Measurements from ENCODE around the gene ITIH3. TPM values are rescaled to one million over a fixed set of nuclear protein-coding genes. Genes with fewer than 3 reads are reported as not detected.

ITIH3 gene
- total RNA-seq, 1 donor from 2014 or later: not detected

DNA sequence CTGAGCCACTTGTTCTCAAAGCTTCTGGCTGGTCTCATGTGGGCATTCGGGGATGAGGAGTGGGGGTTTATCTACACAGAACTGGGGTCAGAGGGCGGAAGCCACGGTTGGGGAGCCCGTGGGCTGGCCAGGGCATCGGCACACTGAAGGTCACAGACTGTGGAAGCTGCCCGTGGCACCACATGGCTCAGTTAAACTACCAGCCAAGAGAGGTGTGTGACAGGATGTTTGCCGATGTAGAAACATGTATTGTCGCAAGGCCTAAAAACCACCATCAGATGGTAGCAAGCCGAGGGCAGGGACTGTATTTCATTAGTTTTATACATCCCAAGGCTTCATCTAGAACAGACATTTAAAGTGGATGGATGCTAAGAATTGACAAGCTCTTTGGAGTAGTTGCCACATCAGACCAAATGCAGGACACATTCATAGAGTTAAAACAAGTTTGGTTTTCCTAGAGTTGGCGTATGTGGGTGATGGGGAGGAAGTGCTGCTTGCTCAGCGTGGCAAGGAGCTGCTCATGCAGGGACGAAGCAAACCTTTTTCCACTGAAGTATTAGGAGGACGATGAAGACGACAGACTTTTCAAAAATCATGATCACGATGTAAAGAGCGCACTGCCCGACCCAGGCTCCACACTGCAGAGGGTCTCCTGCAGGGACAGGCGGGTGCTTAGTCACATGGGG, 49.8 kb downstream of the ITIH3 start:
- H3K4me3 ChIP-seq (ENCODE audit: low read depth, low read length): no peak overlapping the region
- no peak for DNase-seq (ENCODE audit: low read depth)
- TF ChIP-seq, protein P1, sequence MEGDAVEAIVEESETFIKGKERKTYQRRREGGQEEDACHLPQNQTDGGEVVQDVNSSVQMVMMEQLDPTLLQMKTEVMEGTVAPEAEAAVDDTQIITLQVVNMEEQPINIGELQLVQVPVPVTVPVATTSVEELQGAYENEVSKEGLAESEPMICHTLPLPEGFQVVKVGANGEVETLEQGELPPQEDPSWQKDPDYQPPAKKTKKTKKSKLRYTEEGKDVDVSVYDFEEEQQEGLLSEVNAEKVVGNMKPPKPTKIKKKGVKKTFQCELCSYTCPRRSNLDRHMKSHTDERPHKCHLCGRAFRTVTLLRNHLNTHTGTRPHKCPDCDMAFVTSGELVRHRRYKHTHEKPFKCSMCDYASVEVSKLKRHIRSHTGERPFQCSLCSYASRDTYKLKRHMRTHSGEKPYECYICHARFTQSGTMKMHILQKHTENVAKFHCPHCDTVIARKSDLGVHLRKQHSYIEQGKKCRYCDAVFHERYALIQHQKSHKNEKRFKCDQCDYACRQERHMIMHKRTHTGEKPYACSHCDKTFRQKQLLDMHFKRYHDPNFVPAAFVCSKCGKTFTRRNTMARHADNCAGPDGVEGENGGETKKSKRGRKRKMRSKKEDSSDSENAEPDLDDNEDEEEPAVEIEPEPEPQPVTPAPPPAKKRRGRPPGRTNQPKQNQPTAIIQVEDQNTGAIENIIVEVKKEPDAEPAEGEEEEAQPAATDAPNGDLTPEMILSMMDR (conservative IDR thresholded peaks at IDR 0.05; ENCODE audit: low read depth, low read length): no peak

DNA sequence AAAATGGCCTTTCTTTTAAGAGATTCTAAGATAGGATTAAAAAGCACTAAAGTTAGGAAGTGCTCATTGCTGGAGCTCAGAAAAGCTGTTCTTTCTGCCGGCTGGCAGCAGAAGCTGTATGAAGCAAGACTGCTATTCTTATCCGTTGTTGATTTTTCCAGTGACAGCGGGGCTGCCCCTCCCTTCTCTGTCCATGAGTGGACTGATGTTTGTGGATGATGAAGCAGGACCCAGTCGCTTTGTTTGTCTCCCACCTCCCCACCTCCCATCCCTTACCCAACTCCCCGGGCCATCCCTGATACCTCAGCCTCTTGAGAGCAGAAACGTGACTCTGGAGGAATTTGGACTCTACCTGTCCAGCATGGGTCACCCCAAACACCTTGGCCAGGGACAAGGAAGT, 50.6 kb downstream of the ITIH3 start:
- no peak for DNase-seq (ENCODE audit: low read depth)
- TF ChIP-seq, protein P1 (conservative IDR thresholded peaks at IDR 0.05; ENCODE audit: low read depth, low read length): no peak
- no peak overlapping the region for H3K4me3 ChIP-seq (ENCODE audit: low read depth, low read length)

DNA sequence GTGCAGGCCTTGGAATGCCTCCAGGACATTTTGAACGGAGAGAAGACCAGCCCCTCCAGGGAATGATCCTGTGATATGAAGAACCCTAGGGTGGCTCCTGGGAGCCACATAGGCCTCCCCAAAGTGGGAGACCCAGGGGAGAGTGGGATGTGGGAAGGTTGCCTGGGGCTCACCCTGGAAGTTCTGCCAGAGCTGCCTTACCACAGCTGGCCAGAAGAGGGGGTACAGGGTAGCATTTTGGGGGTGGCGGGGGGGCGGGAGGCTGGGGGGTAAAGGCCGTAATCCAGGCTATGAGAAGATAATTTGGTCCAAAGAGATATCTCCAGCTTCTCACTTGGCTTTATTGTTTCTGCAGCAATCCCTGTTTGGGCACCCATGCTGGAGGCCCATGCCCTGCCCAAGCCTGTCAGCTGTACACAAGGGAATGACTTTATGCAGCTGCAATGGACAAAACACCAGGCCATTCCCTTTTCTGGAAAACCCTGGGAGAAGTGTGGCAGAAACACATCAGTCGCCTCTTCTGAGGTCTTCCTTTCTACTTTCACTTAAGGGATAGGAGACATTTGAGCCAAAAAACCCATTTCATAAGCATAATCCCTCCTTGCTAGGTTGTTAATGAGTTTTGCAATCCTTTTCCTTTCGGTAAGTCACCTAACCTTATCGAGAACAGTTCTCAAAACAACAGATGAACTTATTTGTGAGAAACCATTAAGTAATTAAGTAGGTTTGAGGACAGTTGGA, 51.3 kb downstream of the ITIH3 start:
- no peak for DNase-seq (ENCODE audit: low read depth)

DNA sequence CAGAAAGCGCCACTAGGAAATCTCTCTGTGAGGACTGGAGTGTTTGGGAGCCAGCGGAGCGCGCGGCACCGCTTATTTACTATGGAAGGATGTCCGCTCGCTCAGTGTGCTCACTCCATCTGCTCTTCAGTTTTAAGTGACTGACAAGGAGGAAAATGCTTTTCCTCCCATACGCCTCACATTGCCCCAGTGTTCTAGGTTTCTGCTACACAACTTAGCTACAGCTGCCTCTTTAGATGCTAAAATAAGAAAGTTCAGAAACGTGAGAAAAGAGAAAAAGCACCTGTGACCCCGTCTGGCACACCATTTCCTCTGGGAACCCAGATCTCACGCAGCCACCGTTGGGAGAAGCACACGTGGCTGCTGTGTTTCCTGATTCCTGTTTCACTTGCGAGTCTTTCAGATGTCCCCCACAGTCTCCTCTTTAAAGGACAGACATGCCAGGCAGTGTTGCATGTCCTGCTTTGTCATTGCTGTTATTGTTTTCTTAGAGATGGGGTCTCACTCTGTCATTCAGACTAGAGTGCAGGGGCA, 51.9 kb downstream of the ITIH3 start:
- DNase-seq (ENCODE audit: low read depth): no peak
- TF ChIP-seq, protein P1 (conservative IDR thresholded peaks at IDR 0.05; ENCODE audit: low read depth, low read length): no peak

More for the DNA sequence above, 51.3 kb downstream of the ITIH3 start:
- TF ChIP-seq, protein P1 (conservative IDR thresholded peaks at IDR 0.05; ENCODE audit: low read depth, low read length): peak; percentile 44
- H3K4me3 ChIP-seq (ENCODE audit: low read depth, low read length): no peak overlapping the region

DNA sequence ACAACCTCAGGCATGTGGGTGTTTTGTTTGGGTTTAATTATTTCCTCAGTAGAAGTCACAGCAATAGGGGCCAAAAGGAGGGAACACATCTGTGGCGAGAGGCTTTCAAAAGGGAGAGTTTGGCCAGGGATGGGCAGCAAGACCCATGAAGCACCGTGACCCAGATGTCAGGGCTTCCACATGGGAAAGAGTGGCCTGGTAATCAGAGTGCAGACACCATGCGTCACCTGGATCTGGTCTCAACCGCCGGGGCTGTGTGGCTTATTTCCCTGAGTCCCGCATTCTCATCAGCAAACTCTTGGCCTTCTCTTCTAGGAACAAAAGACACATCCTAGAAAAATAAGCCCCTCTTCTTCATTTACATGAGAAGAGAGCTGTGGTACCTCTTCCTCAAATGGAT, 52.6 kb downstream of the ITIH3 start:
- TF ChIP-seq, protein P1 (conservative IDR thresholded peaks at IDR 0.05; ENCODE audit: low read depth, low read length): no peak
- no peak for DNase-seq (ENCODE audit: low read depth)
- no peak overlapping the region for H3K4me3 ChIP-seq (ENCODE audit: low read depth, low read length)

More for the DNA sequence above, 51.9 kb downstream of the ITIH3 start:
- no peak overlapping the region for H3K4me3 ChIP-seq (ENCODE audit: low read depth, low read length)

DNA sequence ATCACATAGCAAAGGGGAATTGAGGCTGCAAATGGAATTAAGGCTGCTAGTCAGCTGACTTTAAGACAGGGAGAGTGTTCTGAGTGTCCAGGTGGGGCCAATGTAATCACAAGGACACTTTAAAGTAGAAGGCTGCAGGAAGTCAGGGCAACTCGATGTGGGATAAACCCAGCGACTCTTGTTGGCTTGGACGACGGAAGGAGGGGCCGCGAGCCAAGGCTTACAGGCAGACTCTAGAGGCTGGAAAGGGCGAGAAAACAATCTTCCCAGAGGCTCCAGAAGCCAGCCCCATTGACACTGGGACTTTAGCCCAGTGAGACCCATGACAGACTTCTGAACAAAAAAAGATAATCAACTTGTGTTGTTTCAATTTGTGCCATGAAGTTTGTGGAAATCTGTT, 53.1 kb downstream of the ITIH3 start:
- TF ChIP-seq, protein P1 (conservative IDR thresholded peaks at IDR 0.05; ENCODE audit: low read depth, low read length): no peak
- H3K4me3 ChIP-seq (ENCODE audit: low read depth, low read length): no peak overlapping the region
- DNase-seq (ENCODE audit: low read depth): no peak
